DOHH2 (cell line): ENCODE results near the gene ADAM8.

ENCODE experiments used
- H3F3A ChIP-seq: fragments of 200-600 bp; sonication (generic), shearing (Covaris generic); 2 replicates; pipeline ENCODE4 v1.6.0; 2016; ENCODE audit warnings: antibody characterized with exemption, mild to moderate bottlenecking; ENCODE audit not compliant: control insufficient read depth, insufficient read depth
- H3K27ac ChIP-seq: fragments of 200-600 bp; sonication (generic); 2 replicates; pipeline ENCODE4 v1.5.1; 2014; ENCODE audit warnings: low read depth, mild to moderate bottlenecking, low read length, moderate library complexity
- H3K27me3 ChIP-seq: fragments of 200-600 bp; sonication (generic); 2 replicates; pipeline ENCODE4 v1.6.1; 2014; ENCODE audit warnings: mild to moderate bottlenecking, low read length, mixed read lengths; ENCODE audit not compliant: control insufficient read depth
- H3K36me3 ChIP-seq: fragments of 200-600 bp; sonication (generic); 2 replicates; pipeline ENCODE4 v1.6.1; 2014; ENCODE audit warnings: mild to moderate bottlenecking, low read length, moderate library complexity, mixed read lengths; ENCODE audit not compliant: control insufficient read depth
- H3K4me1 ChIP-seq: fragments of 200-600 bp; sonication (generic); 2 replicates; pipeline ENCODE4 v1.6.1; 2014; ENCODE audit warnings: mild to moderate bottlenecking, low read length, mixed read lengths; ENCODE audit not compliant: control insufficient read depth
- H3K4me2 ChIP-seq: fragments of 200-600 bp; sonication (generic); 2 replicates; pipeline ENCODE4 v1.6.0; 2014; ENCODE audit warnings: mild to moderate bottlenecking, low read length, moderate library complexity
- H3K4me3 ChIP-seq: fragments of 200-600 bp; sonication (generic); 2 replicates; pipeline ENCODE4 v1.5.1; 2014; ENCODE audit warnings: mild to moderate bottlenecking, low read length, mixed read lengths
- H3K79me2 ChIP-seq: fragments of 200-600 bp; sonication (generic); 2 replicates; pipeline ENCODE4 v1.6.1; 2014; ENCODE audit warnings: mild to moderate bottlenecking, low read length, mixed read lengths; ENCODE audit not compliant: control insufficient read depth
- H3K9me2 ChIP-seq: fragments of 200-600 bp; sonication (generic); replicated peaks from 2 replicates; pipeline ENCODE4 v1.6.1; 2014; ENCODE audit warnings: mild to moderate bottlenecking, low read length, mixed read lengths; ENCODE audit not compliant: control insufficient read depth
- H3K9me3 ChIP-seq: fragments of 200-600 bp; sonication (generic); 2 replicates; pipeline ENCODE4 v1.6.1; 2014; ENCODE audit warnings: antibody characterized with exemption, low read length, mixed read lengths; ENCODE audit not compliant: control insufficient read depth, insufficient read depth
- H4K20me1 ChIP-seq: fragments of 200-600 bp; sonication (generic); 2 replicates; pipeline ENCODE4 v1.6.0; 2014; ENCODE audit warnings: low read depth, mild to moderate bottlenecking, antibody characterized with exemption, low read length, moderate library complexity; ENCODE audit not compliant: control insufficient read depth, insufficient read depth
- CTCF ChIP-seq: fragments of 200-600 bp; sonication (generic); IDR thresholded peaks from one replicate; pipeline ENCODE4 v1.5.1; 2014; ENCODE audit warnings: antibody characterized with exemption, mild to moderate bottlenecking, low read depth, low read length; ENCODE audit not compliant: poor library complexity, severe bottlenecking
- EZH2phosphoT487 ChIP-seq: fragments of 200-600 bp; sonication (generic); IDR thresholded peaks from 2 replicates; pipeline ENCODE4 v1.6.1; 2017; ENCODE audit warnings: borderline replicate concordance, mild to moderate bottlenecking, antibody characterized with exemption, low read length, moderate library complexity, mixed read lengths

ADAM8 gene

GRCh38 chr10:133253361-133253955 is 23.2 kb downstream of the ADAM8 start:
- H3K9me2 ChIP-seq = no peaks in the 10 kb centered on the region
- H3K9me3 ChIP-seq = no peaks in the 10 kb centered on the region
- H4K20me1 ChIP-seq = no peaks in the 10 kb centered on the region
- TF ChIP-seq EZH2phosphoT487 (no peak), CTCF (no peak)
- H3K27ac ChIP-seq = no peak overlapping the region
- H3K36me3 ChIP-seq = no peaks in the 10 kb centered on the region
- no peaks in the 10 kb centered on the region for H3F3A ChIP-seq
- no peak overlapping the region for H3K4me3 ChIP-seq
- H3K79me2 ChIP-seq = no peaks in the 10 kb centered on the region
- H3K4me2 ChIP-seq = no peak overlapping the region
- peaks cover 16% of the 10 kb centered on the region for H3K4me1 ChIP-seq
- H3K27me3 ChIP-seq = no peaks in the 10 kb centered on the region

- no peak overlapping the region for H3K4me2 ChIP-seq
- no peak overlapping the region for H3K27ac ChIP-seq
- H3K4me3 ChIP-seq = no peak overlapping the region
- TF ChIP-seq EZH2phosphoT487 (no peak), CTCF (no peak)
- H3K4me1 ChIP-seq = peaks cover 4% of the 10 kb centered on the region
- no peaks in the 10 kb centered on the region for H3K9me2 ChIP-seq
- no peaks in the 10 kb centered on the region for H3F3A ChIP-seq
- no peaks in the 10 kb centered on the region for H4K20me1 ChIP-seq
- H3K79me2 ChIP-seq = no peaks in the 10 kb centered on the region
- no peaks in the 10 kb centered on the region for H3K36me3 ChIP-seq
- no peaks in the 10 kb centered on the region for H3K9me3 ChIP-seq
- no peaks in the 10 kb centered on the region for H3K27me3 ChIP-seq
Observed at GRCh38 chr10:133252223-133252552, 24.5 kb downstream of the ADAM8 start.

GRCh38 chr10:133251388-133252222 is 25.1 kb downstream of the ADAM8 start:
- Histone ChIP-seq H3K4me2 (no peak overlapping the region), H3K27ac (no peak overlapping the region), H3K27me3 (no peaks in the 10 kb centered on the region), H3K79me2 (no peaks in the 10 kb centered on the region), H3K4me3 (no peak overlapping the region), H4K20me1 (no peaks in the 10 kb centered on the region), H3F3A (no peaks in the 10 kb centered on the region), H3K9me3 (no peaks in the 10 kb centered on the region), H3K4me1 (no peaks in the 10 kb centered on the region), H3K36me3 (no peaks in the 10 kb centered on the region), H3K9me2 (no peaks in the 10 kb centered on the region)
- TF ChIP-seq CTCF (no peak), EZH2phosphoT487 (no peak)
